PFSK-1 (cell line): Measurements from ENCODE around the gene MSI2.

Source experiments
- FOXP2 ChIP-seq: optimal IDR thresholded peaks from 2 replicates; pipeline ENCODE3; 2011; ENCODE audit warnings: borderline replicate concordance, control low read depth, inconsistent platforms; ENCODE audit not compliant: insufficient read depth; ENCODE audit errors: extremely low read length, extremely low read depth
- POLR2AphosphoS5 ChIP-seq: IDR thresholded peaks from 2 replicates; pipeline ENCODE4 v1.6.1; 2012; ENCODE audit warnings: low read depth, mild to moderate bottlenecking, control low read depth, low read length, moderate library complexity
- REST ChIP-seq, 2 experiments: IDR thresholded peaks; 2 replicates each; pipeline versions ENCODE4 v1.6.1 to v1.8.0; 2011 to 2012; ENCODE audit warnings: low read depth in 2 of 2, low read length in 2 of 2, control low read depth in 1 of 2, inconsistent platforms in 1 of 2, mild to moderate bottlenecking in 1 of 2, moderate library complexity in 1 of 2; ENCODE audit not compliant: insufficient read depth in 1 of 2
- SIN3A ChIP-seq: IDR thresholded peaks from 2 replicates; pipeline ENCODE4 v1.6.1; 2012; ENCODE audit warnings: mild to moderate bottlenecking, low read length, moderate library complexity, borderline replicate concordance; ENCODE audit not compliant: insufficient read depth
- TAF1 ChIP-seq: IDR thresholded peaks from 2 replicates; pipeline ENCODE4 v1.6.1; 2012; ENCODE audit warnings: low read length, control low read depth, borderline replicate concordance; ENCODE audit not compliant: insufficient read depth

- no peak for TF ChIP-seq POLR2AphosphoS5
- no peak for TF ChIP-seq SIN3A
- TF ChIP-seq REST (IDR thresholded peaks at IDR 0.05; ENCODE audit: insufficient read depth in 1 of 2, low read depth in 2 of 2, low read length in 2 of 2) = no peak
- TF ChIP-seq TAF1 = no peak
- TF ChIP-seq FOXP2 = no peak
These were observed 33.3 kb downstream of the MSI2 start for GRCh38 chr17:57289613-57290012.
